Activated T-helper 2 cell treated with anti-CD3 and anti-CD28 coated beads, Interferon-gamma antibody, Interleukin-2, Interleukin-4, amounts not matched to agents 10 μg/mL and 5 μg/mL and 100 μg/mL, durations not matched to agents 14 hours and 24 hours and 36 hours (primary cell): ENCODE results near the gene OR7A5. TPM values are rescaled to one million over a fixed set of nuclear protein-coding genes. Genes with fewer than 3 reads are reported as not detected.

Experiments used
- DNase-seq: peaks from one replicate; pipeline ENCODE4 v3.0.0; 2021; ENCODE audit warnings: low spot score
- H3K27ac Mint-ChIP-seq: one replicate; pipeline ENCODE4 v1.8.0; 2021; ENCODE audit warnings: mixed read lengths
- H3K27me3 Mint-ChIP-seq: one replicate; pipeline ENCODE4 v1.8.0; 2021; ENCODE audit warnings: low read depth, mixed read lengths
- H3K36me3 Mint-ChIP-seq: one replicate; pipeline ENCODE4 v1.8.0; 2021; ENCODE audit warnings: low read depth, mixed read lengths
- H3K4me1 Mint-ChIP-seq: one replicate; pipeline ENCODE4 v1.8.0; 2021; ENCODE audit warnings: low read depth, mixed read lengths
- H3K4me3 Mint-ChIP-seq: one replicate; pipeline ENCODE4 v1.8.0; 2021; ENCODE audit warnings: low read depth, mild to moderate bottlenecking, moderate library complexity, mixed read lengths
- H3K9me3 Mint-ChIP-seq: one replicate; pipeline ENCODE4 v1.8.0; 2021; ENCODE audit warnings: mixed read lengths
- intact Hi-C: fragments of 100-400 bp; cut with micrococcal nuclease; formaldehyde crosslinking; loops from one replicate; pipeline ENCODE4 v1.15.1; 2023
- total RNA-seq: library from RNA; stranded (reverse); gene quantifications from 2 replicates; pipeline ENCODE4 v1.2.3, GENCODE V29; 2022

Gene OR7A5
- not detected in 2 replicates for total RNA-seq

DNA sequence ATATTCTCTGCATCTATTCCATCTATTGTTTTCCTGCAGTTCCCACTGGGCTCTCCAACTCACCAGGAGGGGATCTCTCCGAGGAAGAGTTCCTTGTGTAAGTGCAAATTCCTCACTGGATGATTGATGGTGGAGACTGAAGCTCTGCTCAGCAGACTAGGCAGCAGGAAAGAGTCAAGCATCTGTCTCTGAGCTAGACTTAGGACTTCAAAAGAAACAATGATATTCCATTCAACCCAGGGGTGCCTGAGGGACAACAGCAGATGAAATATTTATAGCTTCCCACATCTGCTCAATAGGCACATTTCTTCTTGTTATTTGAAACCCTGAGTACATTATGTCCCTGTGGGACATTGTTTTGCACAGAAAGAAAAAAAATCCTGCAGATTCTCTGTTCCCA lies at the start of gene OR7A5, which contains the start of gene OR7C1:
OR7A5 (minus strand) TSS at position 175 of the 400 bp plus-strand sequence. CDS start 6,944 bp downstream, outside the sequence.
OR7C1 (minus strand) TSS at position 175 of the 400 bp plus-strand sequence. CDS start 35,049 bp downstream, outside the sequence.
- Mint-ChIP-seq H3K36me3 (no peaks in the 10 kb centered on the region), H3K9me3 (no peaks in the 10 kb centered on the region), H3K27ac (no peak within 1 kb of the TSS), H3K4me1 (no peaks in the 10 kb centered on the region), H3K4me3 (no peak within 1 kb of the TSS), H3K27me3 (no peaks in the 10 kb centered on the region)
- intact Hi-C loops = no loop called here
- no peak for DNase-seq

DNA sequence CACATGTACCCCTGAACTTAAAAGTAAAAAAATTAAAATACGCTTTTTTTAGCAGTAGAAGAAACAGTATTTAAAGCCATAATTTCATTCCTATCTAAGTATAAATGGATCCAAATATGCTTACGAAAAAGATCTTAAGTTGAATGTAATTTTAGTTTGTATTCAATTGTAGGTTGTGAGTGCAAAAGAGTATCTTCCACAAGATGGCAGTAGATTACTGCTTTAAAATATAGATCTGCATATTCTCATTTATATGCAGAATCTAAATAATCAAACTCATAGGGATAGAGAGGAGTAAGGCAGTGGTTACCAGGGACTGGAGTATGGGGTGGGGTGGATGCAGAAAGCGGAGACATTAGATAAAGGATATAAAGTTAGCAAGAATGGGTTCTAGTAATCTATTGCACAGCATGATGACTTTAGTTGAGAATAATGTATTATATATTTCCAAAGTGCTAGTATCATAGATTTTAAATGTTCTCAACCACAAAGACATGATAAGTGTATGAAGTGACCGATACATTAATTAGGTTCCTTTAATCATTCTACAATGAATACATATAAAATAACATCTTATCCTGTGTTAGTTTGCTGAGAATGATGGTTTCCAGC lies 36.7 kb upstream of the OR7A5 start:
- H3K27me3 Mint-ChIP-seq = peaks cover 5% of the 10 kb centered on the region

GRCh38 chr19:14868497-14868896 lies 33.5 kb upstream of the OR7A5 start:
- no peak for DNase-seq
- Mint-ChIP-seq H3K27ac (no peak overlapping the region), H3K9me3 (no peaks in the 10 kb centered on the region), H3K4me3 (no peak overlapping the region), H3K27me3 (peaks cover 7% of the 10 kb centered on the region), H3K4me1 (no peaks in the 10 kb centered on the region), H3K36me3 (no peaks in the 10 kb centered on the region)
- intact Hi-C loops = no loop called here

More for the DNA sequence above, 36.7 kb upstream of the OR7A5 start:
- H3K4me1 Mint-ChIP-seq = no peaks in the 10 kb centered on the region
- no peak overlapping the region for H3K27ac Mint-ChIP-seq
- no peak for DNase-seq
- H3K9me3 Mint-ChIP-seq = no peaks in the 10 kb centered on the region
- intact Hi-C loops = no loop called here
- H3K4me3 Mint-ChIP-seq = no peak overlapping the region
- H3K36me3 Mint-ChIP-seq = no peaks in the 10 kb centered on the region

DNA sequence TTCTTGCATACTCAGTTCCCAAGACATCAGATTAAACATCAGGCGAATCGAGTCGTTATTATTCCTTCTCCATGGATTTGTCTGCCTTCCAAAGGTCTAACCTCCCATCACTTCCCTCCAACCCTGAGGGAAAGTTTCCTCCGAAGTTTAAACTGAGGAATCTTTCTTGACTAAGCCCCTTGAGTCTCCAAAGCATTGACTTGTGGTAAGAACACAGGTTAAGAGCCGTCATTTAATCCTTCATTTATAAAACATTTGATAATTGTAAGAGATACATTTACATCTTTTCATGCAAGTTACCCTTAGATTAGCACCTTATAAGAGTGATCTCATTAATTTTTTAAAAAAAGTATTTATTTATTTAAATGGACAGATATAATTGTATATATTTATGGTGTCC lies 13.8 kb upstream of the OR7A5 start, which contains the start of gene OR7A10:
OR7A10 (minus strand) TSS at position 101 of the 400 bp plus-strand sequence. CDS start 7,045 bp downstream, outside the sequence.
- intact Hi-C loops = no loop called here
- DNase-seq = no peak
- Mint-ChIP-seq H3K4me3 (no peak within 1 kb of the TSS), H3K27me3 (peaks cover 6% of the 10 kb centered on the region), H3K4me1 (no peaks in the 10 kb centered on the region), H3K9me3 (no peaks in the 10 kb centered on the region), H3K36me3 (no peaks in the 10 kb centered on the region), H3K27ac (no peak within 1 kb of the TSS)

DNA sequence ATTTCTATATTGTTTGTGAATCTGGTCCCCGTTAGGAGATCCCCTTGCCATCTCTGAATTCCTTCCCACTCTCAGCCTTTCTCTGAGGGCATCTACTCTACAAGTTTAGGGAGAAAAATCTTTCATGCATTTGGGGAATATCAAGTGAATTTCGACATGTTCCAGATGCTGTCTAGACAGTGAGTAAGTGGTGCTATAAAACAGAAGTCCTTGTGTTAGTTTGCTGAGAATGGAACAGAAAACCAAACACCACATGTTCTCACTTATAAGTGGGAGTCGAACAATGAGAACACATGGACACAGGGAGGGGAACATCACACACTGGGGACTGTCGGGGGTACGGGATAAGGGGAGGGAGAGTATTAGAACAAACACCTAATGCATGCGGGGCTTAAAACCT lies 8.6 kb upstream of the OR7A5 start:
- intact Hi-C loops = no loop called here
- Mint-ChIP-seq H3K27ac (no peak overlapping the region), H3K4me1 (no peaks in the 10 kb centered on the region), H3K9me3 (no peaks in the 10 kb centered on the region), H3K4me3 (no peak overlapping the region), H3K27me3 (peaks cover 4% of the 10 kb centered on the region), H3K36me3 (no peaks in the 10 kb centered on the region)
- DNase-seq = no peak

GRCh38 chr19:14843169-14843568 lies 8.2 kb upstream of the OR7A5 start:
- H3K36me3 Mint-ChIP-seq = no peaks in the 10 kb centered on the region
- peaks cover 4% of the 10 kb centered on the region for H3K27me3 Mint-ChIP-seq
- no peaks in the 10 kb centered on the region for H3K4me1 Mint-ChIP-seq
- H3K9me3 Mint-ChIP-seq = no peaks in the 10 kb centered on the region
- H3K27ac Mint-ChIP-seq = no peak overlapping the region
- no peak overlapping the region for H3K4me3 Mint-ChIP-seq
- DNase-seq = no peak
- intact Hi-C loops = no loop called here

- Mint-ChIP-seq H3K4me1 (no peaks in the 10 kb centered on the region), H3K27me3 (peaks cover 4% of the 10 kb centered on the region), H3K27ac (no peak overlapping the region), H3K4me3 (no peak overlapping the region), H3K9me3 (no peaks in the 10 kb centered on the region), H3K36me3 (no peaks in the 10 kb centered on the region)
- DNase-seq = no peak
- intact Hi-C loops = no loop called here
These were observed 5.2 kb upstream of the OR7A5 start for GRCh38 chr19:14840206-14840605.

- H3K36me3 Mint-ChIP-seq = no peaks in the 10 kb centered on the region
- no peaks in the 10 kb centered on the region for H3K4me1 Mint-ChIP-seq
- H3K27me3 Mint-ChIP-seq = no peaks in the 10 kb centered on the region
- H3K4me3 Mint-ChIP-seq = no peak overlapping the region
- no peaks in the 10 kb centered on the region for H3K9me3 Mint-ChIP-seq
- intact Hi-C loops = no loop called here
- no peak overlapping the region for H3K27ac Mint-ChIP-seq
- DNase-seq = no peak
These were observed 2.4 kb upstream of the OR7A5 start for GRCh38 chr19:14837391-14837790.

- no peak for DNase-seq
- Mint-ChIP-seq H3K36me3 (no peaks in the 10 kb centered on the region), H3K27me3 (no peaks in the 10 kb centered on the region), H3K4me3 (no peak overlapping the region), H3K27ac (no peak overlapping the region), H3K4me1 (no peaks in the 10 kb centered on the region), H3K9me3 (no peaks in the 10 kb centered on the region)
- intact Hi-C loops = no loop called here
These were observed 4.3 kb downstream of the OR7A5 start for GRCh38 chr19:14830702-14831101.

- no peaks in the 10 kb centered on the region for H3K27me3 Mint-ChIP-seq
- intact Hi-C loops = no loop called here
- no peaks in the 10 kb centered on the region for H3K4me1 Mint-ChIP-seq
- no peak overlapping the region for H3K4me3 Mint-ChIP-seq
- H3K27ac Mint-ChIP-seq = no peak overlapping the region
- no peak for DNase-seq
- H3K36me3 Mint-ChIP-seq = no peaks in the 10 kb centered on the region
- H3K9me3 Mint-ChIP-seq = no peaks in the 10 kb centered on the region
These were observed 9.0 kb downstream of the OR7A5 start for GRCh38 chr19:14826006-14826405.

GRCh38 chr19:14821937-14822336 lies 13.0 kb downstream of the OR7A5 start:
- intact Hi-C loops = no loop called here
- no peak overlapping the region for H3K4me3 Mint-ChIP-seq
- H3K27ac Mint-ChIP-seq = no peak overlapping the region
- H3K36me3 Mint-ChIP-seq = no peaks in the 10 kb centered on the region
- H3K27me3 Mint-ChIP-seq = no peaks in the 10 kb centered on the region
- no peaks in the 10 kb centered on the region for H3K4me1 Mint-ChIP-seq
- no peak for DNase-seq
- H3K9me3 Mint-ChIP-seq = no peaks in the 10 kb centered on the region

- H3K27ac Mint-ChIP-seq = no peak overlapping the region
- H3K36me3 Mint-ChIP-seq = no peaks in the 10 kb centered on the region
- H3K27me3 Mint-ChIP-seq = no peaks in the 10 kb centered on the region
- DNase-seq = no peak
- intact Hi-C loops = no loop called here
- H3K4me1 Mint-ChIP-seq = no peaks in the 10 kb centered on the region
- H3K9me3 Mint-ChIP-seq = no peaks in the 10 kb centered on the region
- no peak overlapping the region for H3K4me3 Mint-ChIP-seq
These were observed 16.4 kb downstream of the OR7A5 start for GRCh38 chr19:14818588-14818987.

GRCh38 chr19:14817052-14817451 lies 17.9 kb downstream of the OR7A5 start:
- Mint-ChIP-seq H3K9me3 (no peaks in the 10 kb centered on the region), H3K27ac (no peak overlapping the region), H3K27me3 (no peaks in the 10 kb centered on the region), H3K36me3 (no peaks in the 10 kb centered on the region), H3K4me1 (no peaks in the 10 kb centered on the region), H3K4me3 (no peak overlapping the region)
- no peak for DNase-seq
- intact Hi-C loops = no loop called here
